GM12891 (cell line): ENCODE measurements around the gene GLP2R.

Experiments used
- POLR2A ChIP-seq: IDR thresholded peaks from 2 replicates; pipeline ENCODE4 v1.6.1; 2011; ENCODE audit warnings: low read depth, low read length, control low read depth
- POLR2AphosphoS5 ChIP-seq: IDR thresholded peaks from 2 replicates; pipeline ENCODE4 v1.6.1; 2011; ENCODE audit warnings: low read depth, low read length, control low read depth
- SPI1 ChIP-seq: IDR thresholded peaks from 2 replicates; pipeline ENCODE4 v1.6.1; 2011; ENCODE audit warnings: low read depth, low read length, control low read depth
- TAF1 ChIP-seq: IDR thresholded peaks from 2 replicates; pipeline ENCODE4 v1.6.1; 2011; ENCODE audit warnings: low read depth, low read length, control low read depth

DNA sequence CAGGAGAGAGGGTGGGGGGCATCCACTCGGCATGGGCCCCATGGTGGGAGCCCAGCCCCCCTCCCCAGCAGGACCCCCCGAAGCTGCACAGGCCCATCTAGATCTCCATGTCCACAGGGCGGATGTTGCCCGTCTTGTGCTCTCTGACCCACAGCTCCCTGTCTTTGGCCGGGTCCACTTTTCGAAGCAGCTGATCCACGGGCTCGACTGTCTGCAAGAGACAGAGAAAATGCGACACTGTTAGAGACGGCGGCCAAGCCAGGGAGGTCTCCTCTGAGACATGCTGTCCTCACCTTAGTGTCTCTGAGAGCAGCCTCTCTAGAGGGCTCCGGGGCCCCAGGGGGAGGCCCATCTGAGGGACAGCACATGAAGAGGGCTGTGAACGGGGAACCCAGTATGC is 91.4 kb downstream of the GLP2R start:
- no peak for TF ChIP-seq TAF1
- no peak for TF ChIP-seq POLR2A
- TF ChIP-seq POLR2AphosphoS5 = no peak
- TF ChIP-seq SPI1 = no peak
